HCEC 1CT (cell line): Measurements from ENCODE around the gene MVB12B.

Experiments
- DNase-seq: peaks from one replicate; pipeline ENCODE4 v3.0.0-alpha.2; 2017

The MVB12B gene

GRCh38 chr9:126363847-126364671 is 37.4 kb downstream of the MVB12B start:
- no peak for DNase-seq

GRCh38 chr9:126365780-126366179 is 39.2 kb downstream of the MVB12B start:
- DNase-seq = no peak

DNA sequence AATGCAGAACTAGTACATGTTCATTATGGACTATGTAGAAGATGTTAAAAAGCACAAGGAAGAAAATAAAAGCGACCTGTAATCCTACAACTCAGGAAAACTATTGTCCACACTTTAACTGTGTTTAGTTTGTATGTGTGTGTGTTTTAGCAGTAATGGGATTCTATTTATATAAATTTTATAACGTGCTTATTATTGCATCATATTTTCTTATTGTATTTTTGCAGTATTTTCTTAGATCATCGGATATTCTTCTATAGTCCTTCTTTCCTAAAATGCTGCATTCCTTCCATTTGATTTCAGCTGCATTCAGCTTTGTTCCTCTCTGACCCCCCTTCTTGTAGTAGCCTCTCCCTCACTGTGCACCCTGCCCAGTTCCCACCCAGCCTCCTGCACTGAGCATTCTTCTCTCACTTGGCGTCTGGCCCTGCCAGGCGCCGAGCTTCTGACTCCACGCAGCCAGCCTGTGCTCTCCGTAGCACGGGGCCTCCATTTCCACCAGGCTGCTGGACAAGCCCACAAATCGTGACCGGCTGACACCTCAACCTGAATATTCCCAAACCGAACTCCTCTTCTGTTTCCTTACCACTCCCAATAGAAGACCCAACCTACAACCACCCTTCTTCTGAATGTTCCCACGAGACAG is 39.9 kb downstream of the MVB12B start:
- no peak for DNase-seq

GRCh38 chr9:126367139-126367538 is 40.5 kb downstream of the MVB12B start:
- no peak for DNase-seq

GRCh38 chr9:126367616-126368015 is 41.0 kb downstream of the MVB12B start:
- DNase-seq = no peak

GRCh38 chr9:126368020-126368419 is 41.4 kb downstream of the MVB12B start:
- DNase-seq = no peak

DNA sequence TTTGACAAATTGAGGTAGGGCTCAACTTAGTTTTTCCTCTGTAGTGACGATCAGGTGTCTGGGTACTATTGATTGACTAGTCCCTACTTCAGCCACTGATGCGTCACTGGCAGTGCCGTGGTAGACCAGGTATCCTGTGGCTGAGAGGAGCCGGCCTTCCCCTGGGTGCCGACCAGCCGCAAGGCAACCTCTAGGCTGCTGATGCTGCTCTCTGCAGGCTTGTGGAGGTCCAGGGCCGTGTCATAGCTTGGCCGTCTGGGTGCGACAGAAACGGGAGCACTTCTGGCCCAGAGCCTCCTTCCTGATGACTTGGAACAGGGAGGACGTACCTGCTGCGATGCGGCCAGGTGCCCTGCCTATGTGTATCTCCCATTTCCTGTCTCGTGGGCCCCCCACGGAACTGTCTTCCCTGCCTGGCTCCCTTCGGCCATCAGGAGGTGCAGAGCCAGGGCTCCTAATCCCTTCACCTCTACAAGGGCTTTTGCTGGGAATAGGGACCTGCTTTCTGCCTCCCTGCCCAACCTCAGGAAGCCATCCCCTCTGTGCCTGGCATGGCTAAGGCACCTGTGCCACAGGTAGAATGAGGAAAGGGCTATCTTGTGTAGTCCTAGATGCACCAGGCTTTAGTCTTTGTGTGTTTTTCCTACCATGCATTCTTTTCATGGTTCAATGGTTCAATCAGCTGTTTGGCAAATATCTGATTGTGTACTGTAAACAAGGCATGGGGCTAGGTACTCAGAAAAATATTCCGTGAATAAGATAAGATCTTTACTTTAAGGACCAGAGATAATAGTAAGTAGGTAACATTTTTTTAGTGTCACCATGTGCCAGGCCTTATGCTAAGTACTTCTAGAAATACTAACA is 44.6 kb downstream of the MVB12B start:
- DNase-seq = no peak

DNA sequence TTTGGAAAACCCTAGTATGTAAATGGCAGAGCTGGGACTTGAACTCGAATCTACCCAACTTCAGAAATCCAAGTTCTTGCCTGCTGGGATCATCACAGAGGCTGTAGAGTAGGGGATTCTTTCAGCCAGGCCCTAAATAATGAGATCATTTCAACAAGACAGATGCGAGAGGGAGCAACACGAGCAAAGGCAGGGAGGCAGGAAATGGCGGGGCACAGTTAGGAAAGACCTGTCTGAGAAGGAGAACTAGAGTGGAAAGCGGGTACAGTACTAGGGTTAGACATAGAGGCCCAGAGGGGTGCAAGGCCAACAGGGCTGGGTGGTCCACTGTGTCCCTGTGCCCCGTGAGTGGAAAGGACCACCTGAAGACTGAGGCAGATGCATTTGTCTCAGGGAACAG is 46.1 kb downstream of the MVB12B start:
- no peak for DNase-seq

- DNase-seq = no peak
Observed at GRCh38 chr9:126373241-126373640, 46.6 kb downstream of the MVB12B start.

GRCh38 chr9:126374366-126374781 is 47.7 kb downstream of the MVB12B start:
- DNase-seq = no peak

GRCh38 chr9:126375386-126375785 is 48.8 kb downstream of the MVB12B start:
- no peak for DNase-seq

DNA sequence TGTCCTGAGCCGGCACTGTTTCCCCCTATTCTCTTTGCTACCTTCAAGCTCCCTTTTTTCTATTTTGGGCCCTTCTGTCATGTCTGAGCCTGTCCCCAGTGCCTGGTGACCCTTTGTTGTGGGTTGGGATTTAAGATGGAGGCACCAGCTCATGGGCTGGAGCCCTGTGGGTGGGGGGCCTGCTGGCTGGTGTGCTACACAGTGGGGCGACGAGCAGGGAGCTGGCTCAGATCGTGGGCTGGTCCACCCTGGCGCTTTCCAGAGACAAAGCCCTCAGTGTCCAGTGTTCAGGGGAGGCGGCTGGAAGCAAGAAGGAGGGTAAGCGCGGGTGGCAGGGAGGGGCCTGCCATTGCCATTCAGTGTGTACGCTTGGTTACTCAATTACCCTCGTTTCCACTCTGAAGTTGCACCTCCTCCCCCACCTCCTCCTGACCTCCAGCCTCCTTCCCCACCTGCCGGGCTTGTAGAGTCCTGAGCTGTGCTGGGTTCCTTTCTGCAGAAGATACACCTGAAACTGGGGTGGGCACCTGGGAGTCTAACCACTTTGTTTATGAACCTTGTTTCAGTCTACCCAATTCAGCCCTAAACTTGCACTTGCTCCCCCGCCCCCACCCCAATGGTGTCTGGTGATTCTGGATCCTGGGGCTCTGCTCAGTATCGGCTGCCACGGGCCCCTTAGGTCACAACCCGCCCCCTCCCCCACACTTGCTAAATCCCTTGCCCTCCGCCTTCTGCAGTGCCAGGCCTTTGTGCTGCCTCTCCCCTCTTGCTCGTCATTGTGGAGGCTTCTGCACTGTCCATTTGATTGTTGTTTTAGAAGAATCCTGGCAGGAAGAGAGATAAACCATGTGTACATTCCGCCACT is 49.9 kb downstream of the MVB12B start:
- no peak for DNase-seq

DNA sequence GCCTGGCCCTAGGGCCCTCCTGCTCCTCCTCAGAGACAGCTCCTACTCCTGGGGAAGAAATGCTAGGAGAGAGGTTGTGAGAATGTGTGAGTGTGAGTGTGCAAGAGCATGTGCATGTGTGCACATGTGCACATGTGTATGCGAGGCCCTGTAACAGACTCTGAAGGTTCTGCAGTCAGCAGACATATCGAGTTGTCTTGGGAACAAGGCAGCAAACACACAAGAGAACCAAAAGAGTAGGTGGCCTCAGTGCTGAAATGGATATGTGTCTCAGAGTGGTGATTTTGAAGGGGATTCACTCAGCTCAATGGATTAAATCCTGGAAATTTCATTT is 50.5 kb downstream of the MVB12B start:
- no peak for DNase-seq

GRCh38 chr9:126377536-126377935 is 50.9 kb downstream of the MVB12B start:
- DNase-seq = no peak

DNA sequence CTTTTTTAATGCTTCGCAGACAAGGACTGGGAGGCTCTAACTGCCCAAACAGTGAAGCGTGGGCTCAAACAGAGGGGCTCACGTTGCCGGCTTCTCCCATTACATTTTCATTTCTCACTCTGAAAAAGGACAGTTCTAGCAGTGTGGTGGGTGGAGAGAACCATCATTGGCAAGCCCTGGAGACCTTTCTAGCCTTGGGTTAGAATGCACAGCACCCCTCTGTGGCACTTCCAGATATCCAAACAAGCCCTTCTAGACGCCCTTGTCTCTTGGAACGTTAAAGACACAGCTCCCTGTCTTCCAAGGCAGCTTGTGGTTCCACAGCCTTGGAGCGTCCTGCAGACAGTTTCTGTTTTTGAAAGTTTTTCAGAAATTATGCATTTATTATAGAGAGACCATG is 52.1 kb downstream of the MVB12B start:
- no peak for DNase-seq

GRCh38 chr9:126379661-126380360 is 53.2 kb downstream of the MVB12B start:
- DNase-seq = no peak

GRCh38 chr9:126380447-126380846 is 53.8 kb downstream of the MVB12B start:
- DNase-seq = no peak

GRCh38 chr9:126381195-126381594 is 54.6 kb downstream of the MVB12B start:
- no peak for DNase-seq

GRCh38 chr9:126383406-126384046 is 56.9 kb downstream of the MVB12B start:
- no peak for DNase-seq

DNA sequence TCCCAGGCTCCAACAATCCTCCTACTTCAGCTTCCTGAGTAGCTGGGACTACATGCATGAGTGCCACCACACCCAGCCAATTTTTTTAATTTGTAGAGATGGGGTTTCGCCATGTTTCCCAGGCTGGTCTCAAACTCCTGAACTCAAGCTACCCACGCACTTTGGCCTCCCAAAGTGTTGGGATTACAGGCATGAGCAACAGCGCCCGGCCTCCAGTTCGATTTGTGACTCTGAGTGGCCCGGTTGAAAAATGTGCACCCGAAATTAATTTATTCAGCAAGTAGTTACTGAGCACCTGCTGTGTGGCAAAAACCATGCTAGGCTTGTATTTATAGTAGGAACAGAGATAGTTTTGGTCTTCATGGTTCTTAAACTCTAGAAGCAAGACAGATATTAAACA is 58.3 kb downstream of the MVB12B start:
- DNase-seq = no peak

GRCh38 chr9:126386088-126386487 is 59.5 kb downstream of the MVB12B start:
- peak; percentile 28 for DNase-seq

DNA sequence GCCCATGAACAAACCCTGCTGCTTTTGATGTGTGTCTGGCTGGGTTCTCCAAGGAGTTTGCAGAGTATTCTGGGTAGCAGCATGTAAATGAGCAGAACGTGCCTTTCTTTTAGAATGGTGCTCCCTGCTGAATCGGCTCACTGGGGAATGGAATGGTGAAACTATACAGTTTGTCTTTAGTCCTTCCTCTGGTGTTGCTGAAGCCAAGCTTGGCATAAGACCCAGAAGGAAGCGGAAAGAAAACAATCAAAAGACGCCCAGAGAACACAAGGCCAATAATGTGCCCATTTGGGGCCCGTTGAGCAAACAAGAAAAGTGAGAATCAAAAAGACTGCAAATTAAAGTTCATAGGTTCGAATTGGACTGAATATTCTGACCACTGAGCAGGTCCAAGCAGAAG is 60.1 kb downstream of the MVB12B start:
- DNase-seq = no peak
